BJ (cell line): Measurements from ENCODE around the gene TEX101. TPM values are rescaled to one million over a fixed set of nuclear protein-coding genes. Genes with fewer than 3 reads are reported as not detected.

Source experiments
- CTCF ChIA-PET: fragments of 350-600 bp; formaldehyde crosslinking; extraction: SDS; loops from one replicate; lab custom pipeline; 2021; ENCODE audit warnings: antibody characterized with exemption, inconsistent platforms; lab: Yijun Ruan, JAX
- POLR2A ChIA-PET: fragments of 300-600 bp; sonication (Branson Sonifier 250); formaldehyde crosslinking; extraction: SDS; loops from one replicate; lab custom pipeline; 2021; ENCODE audit warnings: antibody characterized with exemption; lab: Charles Lee
- DNase-seq: peaks from one replicate; pipeline ENCODE4 v3.0.0-alpha.2; 2011; ENCODE audit warnings: low read depth
- H3K27me3 ChIP-seq: 2 replicates; pipeline ENCODE4 v1.6.0; 2011; ENCODE audit warnings: low read length; ENCODE audit not compliant: control insufficient read depth, insufficient read depth
- H3K36me3 ChIP-seq: 2 replicates; pipeline ENCODE4 v1.5.1; 2011; ENCODE audit warnings: low read length; ENCODE audit not compliant: control insufficient read depth, insufficient read depth
- H3K4me3 ChIP-seq: 2 replicates; pipeline ENCODE4 v1.5.1; 2011; ENCODE audit warnings: low read depth, mild to moderate bottlenecking, control low read depth, low read length
- polyA plus RNA-seq: library from polyadenylated mRNA; depleted of rRNA; stranded (reverse); fragments of >200 nt; gene quantifications from 2 replicates; pipeline ENCODE4 v1.2.3, GENCODE V29; 2011
- TF ChIP-seq, protein P1 (sequence below): IDR thresholded peaks from 2 replicates; pipeline ENCODE4 v1.5.1; 2011; ENCODE audit warnings: low read depth, mild to moderate bottlenecking, control low read depth, inconsistent platforms, low read length, moderate library complexity; ENCODE audit not compliant: insufficient read depth

TEX101 gene
- polyA plus RNA-seq, 1 experiment: not detected

DNA sequence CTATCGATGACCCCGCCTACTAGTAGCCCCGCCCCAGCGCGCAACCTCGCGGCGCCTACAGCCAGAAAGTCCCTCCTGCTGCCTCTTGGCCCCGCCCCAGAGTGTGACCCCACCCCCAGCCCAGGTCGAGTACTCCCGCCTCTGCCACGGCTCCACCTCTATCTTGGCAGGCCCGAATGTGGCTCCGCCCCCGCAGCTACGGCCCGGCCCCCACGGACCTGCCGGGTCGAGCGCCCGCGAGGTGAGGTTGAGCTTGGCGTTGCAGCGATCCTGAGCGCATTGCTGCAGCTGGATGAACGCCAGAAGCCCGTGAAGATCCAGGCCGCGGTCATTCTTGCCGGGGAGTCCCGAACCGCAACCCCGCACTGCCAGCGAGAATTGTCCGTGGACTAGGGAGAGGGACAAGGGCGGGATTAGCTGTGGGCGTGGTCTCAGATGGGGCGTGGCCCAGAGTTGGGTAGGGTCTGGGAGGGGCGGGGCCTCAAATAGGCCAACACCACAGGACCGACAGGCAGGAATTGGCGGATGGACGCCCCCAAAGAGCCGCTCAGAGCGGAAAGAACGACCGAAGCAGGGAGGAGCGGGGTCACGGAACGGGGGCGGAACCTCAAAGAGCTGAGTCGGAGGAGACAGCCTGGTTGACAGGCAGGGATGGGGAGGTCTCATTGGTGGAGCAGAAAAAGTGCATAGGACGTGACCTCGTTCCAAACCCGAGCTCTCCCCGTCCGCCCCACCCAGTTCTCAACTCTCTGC lies 48.9 kb downstream of the TEX101 start:
- no peak for DNase-seq
- TF ChIP-seq, protein P1, sequence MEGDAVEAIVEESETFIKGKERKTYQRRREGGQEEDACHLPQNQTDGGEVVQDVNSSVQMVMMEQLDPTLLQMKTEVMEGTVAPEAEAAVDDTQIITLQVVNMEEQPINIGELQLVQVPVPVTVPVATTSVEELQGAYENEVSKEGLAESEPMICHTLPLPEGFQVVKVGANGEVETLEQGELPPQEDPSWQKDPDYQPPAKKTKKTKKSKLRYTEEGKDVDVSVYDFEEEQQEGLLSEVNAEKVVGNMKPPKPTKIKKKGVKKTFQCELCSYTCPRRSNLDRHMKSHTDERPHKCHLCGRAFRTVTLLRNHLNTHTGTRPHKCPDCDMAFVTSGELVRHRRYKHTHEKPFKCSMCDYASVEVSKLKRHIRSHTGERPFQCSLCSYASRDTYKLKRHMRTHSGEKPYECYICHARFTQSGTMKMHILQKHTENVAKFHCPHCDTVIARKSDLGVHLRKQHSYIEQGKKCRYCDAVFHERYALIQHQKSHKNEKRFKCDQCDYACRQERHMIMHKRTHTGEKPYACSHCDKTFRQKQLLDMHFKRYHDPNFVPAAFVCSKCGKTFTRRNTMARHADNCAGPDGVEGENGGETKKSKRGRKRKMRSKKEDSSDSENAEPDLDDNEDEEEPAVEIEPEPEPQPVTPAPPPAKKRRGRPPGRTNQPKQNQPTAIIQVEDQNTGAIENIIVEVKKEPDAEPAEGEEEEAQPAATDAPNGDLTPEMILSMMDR: no peak
- POLR2A ChIA-PET: no interaction called here
- peak overlapping the region; percentile 56 for H3K4me3 ChIP-seq
- peaks cover 1% of the 10 kb centered on the region; the same call in 1 of the 2 replicates for H3K27me3 ChIP-seq
- CTCF ChIA-PET: interaction anchor here (0.9 to 3.1 kb wide), 6 partner anchors 15 to 131 kb away, joined by 3 to 20 read pairs (median 3); no protein-coding TSS in a partner anchor
- H3K36me3 ChIP-seq: no peaks in the 10 kb centered on the region

DNA sequence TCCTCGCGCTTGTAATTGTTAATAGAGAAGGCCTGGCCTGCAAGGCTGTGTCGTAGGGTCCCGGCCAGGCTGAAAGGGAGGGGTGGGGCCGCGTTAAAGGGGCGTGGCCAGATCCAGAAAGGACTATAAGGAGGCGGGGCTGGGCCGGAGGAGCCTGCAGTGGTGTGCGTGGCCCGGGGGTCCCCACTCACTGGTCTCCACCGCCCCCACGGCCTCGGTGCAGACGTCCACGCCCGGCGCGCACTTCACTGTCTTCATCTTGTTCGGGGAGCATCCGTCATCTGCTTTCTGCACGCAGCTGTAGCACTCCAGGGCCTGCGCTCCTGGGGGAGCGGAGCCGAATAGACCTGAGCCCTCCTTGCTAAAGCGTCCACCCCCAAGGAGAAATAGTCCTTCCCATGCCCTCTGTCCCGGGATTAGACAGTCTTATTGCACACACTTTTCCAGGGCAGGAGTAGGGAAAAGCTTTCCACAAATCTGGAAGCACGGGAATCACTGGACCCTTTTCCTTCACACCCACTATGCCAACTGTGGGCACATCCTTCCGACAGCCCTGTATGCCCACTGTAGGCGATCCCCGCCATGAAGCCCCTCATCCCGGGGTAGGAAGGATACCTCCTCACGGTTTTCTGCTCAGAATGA lies 49.6 kb downstream of the TEX101 start:
- Histone ChIP-seq H3K27me3 (peaks cover 1% of the 10 kb centered on the region; the same call in 1 of the 2 replicates), H3K4me3 (peak overlapping the region; percentile 56), H3K36me3 (no peaks in the 10 kb centered on the region)
- TF ChIP-seq, protein P1: no peak
- ChIA-PET POLR2A (no interaction called here), CTCF (interaction anchor here (0.9 to 3.1 kb wide), 5 partner anchors 15 to 130 kb away, joined by 3 to 20 read pairs (median 3); no protein-coding TSS in a partner anchor)
- no peak for DNase-seq

DNA sequence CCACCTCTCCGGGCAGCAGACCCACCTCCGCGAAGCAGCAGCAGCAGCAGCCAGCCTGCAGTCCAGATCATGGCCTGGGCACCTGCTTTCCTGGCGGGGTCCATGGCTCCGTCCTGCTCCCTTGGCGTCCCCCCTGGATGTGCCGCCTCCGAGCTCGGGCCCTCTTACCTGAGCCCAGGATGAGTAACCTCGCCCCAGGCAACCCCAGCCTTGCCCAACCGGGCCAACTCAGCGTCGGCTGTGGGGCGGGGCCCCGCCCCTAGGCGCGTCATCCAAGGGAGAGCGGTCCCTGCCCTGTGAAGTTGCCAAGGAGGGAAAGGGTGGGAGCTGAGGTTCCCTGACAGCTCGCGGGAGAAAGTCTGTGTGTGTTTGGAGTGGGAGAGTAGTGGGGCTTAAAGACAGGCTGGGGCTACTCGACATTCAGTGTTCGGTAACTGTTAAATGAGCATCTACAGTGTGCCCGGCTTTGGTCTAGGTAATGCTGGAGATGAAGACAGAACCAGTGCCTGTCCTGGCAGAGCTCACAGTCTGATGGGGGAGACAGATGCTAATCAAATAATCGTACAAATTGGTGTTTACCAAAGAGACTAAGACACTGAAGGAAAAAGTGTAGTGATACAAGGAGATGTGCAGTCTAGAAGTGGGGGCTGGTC lies 50.9 kb downstream of the TEX101 start, which contains the start of gene LYPD3:
TSS of gene LYPD3 (minus strand) at position 141 of the 653 bp plus-strand sequence. CDS start at position 104, 37 bp downstream.
- Histone ChIP-seq H3K36me3 (no peaks in the 10 kb centered on the region), H3K4me3 (no peak within 1 kb of the TSS; the same call in 1 of the 2 replicates), H3K27me3 (peaks cover 1% of the 10 kb centered on the region; the same call in 1 of the 2 replicates)
- TF ChIP-seq, protein P1: no peak
- CTCF ChIA-PET: interaction anchor here (0.6 to 1.7 kb wide), 3 partner anchors 19 to 54 kb away, joined by 3 to 5 read pairs (median 4); no protein-coding TSS in a partner anchor
- peak; percentile 6 for DNase-seq
- POLR2A ChIA-PET: interaction anchor here (0.5 to 0.7 kb wide), 2 partner anchors 8 to 15 kb away, joined by 3 to 15 read pairs; no protein-coding TSS in a partner anchor

DNA sequence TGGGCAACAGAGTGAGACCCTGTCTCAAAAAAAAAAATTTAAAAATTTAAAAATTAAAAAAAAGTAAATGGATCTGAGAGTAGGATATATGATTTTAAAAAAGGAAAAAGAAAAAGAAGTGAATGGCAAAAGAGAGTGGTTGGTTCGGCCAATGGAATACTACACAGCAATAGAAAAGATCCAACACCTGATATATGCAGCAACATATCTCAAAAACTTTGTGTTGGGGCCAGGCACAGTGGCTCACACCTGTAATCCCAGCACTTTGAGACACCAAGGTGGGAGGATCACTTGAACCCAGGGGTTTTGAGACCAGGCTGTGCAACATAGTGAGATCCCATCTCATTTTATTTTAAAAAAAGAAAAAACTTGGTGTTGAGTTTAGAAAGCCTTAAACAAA lies 52.1 kb downstream of the TEX101 start:
- DNase-seq: no peak
- ChIA-PET CTCF (interaction anchor here (0.6 to 1.7 kb wide), 3 partner anchors 20 to 53 kb away, joined by 3 to 5 read pairs (median 4); no protein-coding TSS in a partner anchor), POLR2A (no interaction called here)
- H3K4me3 ChIP-seq: no peak overlapping the region
- TF ChIP-seq, protein P1: no peak
- no peaks in the 10 kb centered on the region for H3K36me3 ChIP-seq
- peaks cover 1% of the 10 kb centered on the region; the same call in 1 of the 2 replicates for H3K27me3 ChIP-seq
